Activated naive CD4-positive, alpha-beta T cell treated with anti-CD3 and anti-CD28 coated beads, Interleukin-2, amount 50 U/mL, for 24 hours (primary cell): Measurements from ENCODE around the gene SNN.

ENCODE experiments used
- H3K27ac Mint-ChIP-seq: one replicate; pipeline ENCODE4 v1.8.0; 2021; ENCODE audit warnings: mild to moderate bottlenecking, mixed read lengths
- H3K27me3 Mint-ChIP-seq: one replicate; pipeline ENCODE4 v1.8.0; 2021; ENCODE audit warnings: mixed read lengths
- H3K36me3 Mint-ChIP-seq: one replicate; pipeline ENCODE4 v1.8.0; 2021; ENCODE audit warnings: mixed read lengths
- H3K4me1 Mint-ChIP-seq: one replicate; pipeline ENCODE4 v1.8.0; 2021; ENCODE audit warnings: mixed read lengths
- H3K4me3 Mint-ChIP-seq: one replicate; pipeline ENCODE4 v1.8.0; 2021; ENCODE audit warnings: mild to moderate bottlenecking, mixed read lengths
- H3K9me3 Mint-ChIP-seq: one replicate; pipeline ENCODE4 v1.8.0; 2021; ENCODE audit warnings: mixed read lengths

The SNN gene

DNA sequence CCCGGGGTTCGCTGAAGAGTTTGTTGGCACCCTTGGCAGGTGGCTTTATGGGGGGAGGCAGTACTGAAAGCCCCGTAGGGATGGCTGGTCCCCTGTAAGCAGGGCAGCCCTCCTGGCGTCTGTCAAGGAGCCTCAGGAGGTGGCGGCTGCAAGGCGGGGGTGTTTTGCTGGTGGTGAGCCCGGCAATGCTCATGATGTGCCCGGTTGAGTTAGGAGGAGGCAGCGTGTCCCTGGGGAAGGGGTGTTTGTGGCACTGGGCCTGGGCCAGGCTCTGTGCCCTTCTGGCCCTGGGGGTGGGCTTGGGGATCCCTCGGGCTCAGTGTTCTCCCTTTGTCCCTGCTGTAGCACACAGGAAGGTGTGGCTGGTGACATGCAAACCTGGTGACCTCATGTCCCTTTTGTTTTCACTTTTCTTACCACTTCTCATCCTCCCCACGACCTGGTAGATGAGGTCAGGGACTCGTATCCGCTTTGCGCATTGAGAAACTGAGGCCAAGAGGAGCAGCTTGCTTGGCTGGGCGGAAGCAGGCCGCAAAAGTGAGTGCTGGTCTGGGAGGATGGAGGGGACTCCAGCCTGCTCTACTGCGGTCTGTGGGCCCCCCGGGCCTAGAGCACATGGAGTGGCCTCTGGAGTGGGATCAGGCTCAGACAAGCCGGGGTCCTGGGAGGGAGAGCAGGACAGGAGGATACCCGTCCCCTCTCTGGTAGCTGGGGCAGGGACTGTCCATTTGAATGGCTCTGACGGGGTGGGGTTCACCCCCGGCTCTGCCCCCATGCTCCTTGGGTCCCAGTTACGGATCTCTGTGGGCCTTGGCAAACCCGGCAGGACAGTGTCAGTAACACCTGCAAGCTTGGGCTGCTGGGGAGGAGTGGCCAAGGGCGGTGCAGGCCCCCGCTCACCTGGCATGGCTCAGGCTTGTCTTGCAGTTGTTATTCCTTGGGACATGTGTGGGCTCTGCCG lies 2.2 kb downstream of the SNN start:
- Mint-ChIP-seq H3K4me3 (peak overlapping the region; percentile 80), H3K36me3 (no peaks in the 10 kb centered on the region), H3K27ac (peak overlapping the region; percentile 84), H3K9me3 (no peaks in the 10 kb centered on the region), H3K4me1 (peaks cover 73% of the 10 kb centered on the region), H3K27me3 (no peaks in the 10 kb centered on the region)

GRCh38 chr16:11671271-11671670 lies 3.0 kb downstream of the SNN start:
- H3K27me3 Mint-ChIP-seq: no peaks in the 10 kb centered on the region
- no peaks in the 10 kb centered on the region for H3K9me3 Mint-ChIP-seq
- no peak overlapping the region for H3K4me3 Mint-ChIP-seq
- H3K27ac Mint-ChIP-seq: peak overlapping the region; percentile 84
- no peaks in the 10 kb centered on the region for H3K36me3 Mint-ChIP-seq
- peaks cover 71% of the 10 kb centered on the region for H3K4me1 Mint-ChIP-seq

DNA sequence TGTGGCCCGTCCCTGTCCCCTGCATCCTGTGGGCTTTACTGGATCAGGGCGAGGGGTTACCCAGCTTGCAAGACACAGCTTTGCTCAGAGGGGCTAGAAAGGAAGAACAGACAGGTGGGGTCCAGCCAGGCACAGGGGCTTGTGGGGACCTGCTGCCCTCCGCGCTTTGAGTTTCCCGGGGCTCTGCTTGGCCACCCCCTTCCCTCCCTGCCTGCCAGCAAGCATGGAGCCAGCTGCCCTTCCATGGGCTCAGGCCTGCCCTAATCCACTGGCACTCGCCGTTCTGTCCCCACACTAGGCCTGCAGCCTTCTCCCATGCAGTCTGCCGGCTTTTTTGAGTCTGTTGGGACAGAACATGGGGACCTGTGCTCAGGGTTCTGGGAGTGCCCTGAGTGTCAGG lies 3.4 kb downstream of the SNN start:
- no peaks in the 10 kb centered on the region for H3K36me3 Mint-ChIP-seq
- H3K27me3 Mint-ChIP-seq: no peaks in the 10 kb centered on the region
- H3K4me3 Mint-ChIP-seq: peak overlapping the region; percentile 51
- peaks cover 67% of the 10 kb centered on the region for H3K4me1 Mint-ChIP-seq
- H3K9me3 Mint-ChIP-seq: no peaks in the 10 kb centered on the region
- H3K27ac Mint-ChIP-seq: peak overlapping the region; percentile 88

DNA sequence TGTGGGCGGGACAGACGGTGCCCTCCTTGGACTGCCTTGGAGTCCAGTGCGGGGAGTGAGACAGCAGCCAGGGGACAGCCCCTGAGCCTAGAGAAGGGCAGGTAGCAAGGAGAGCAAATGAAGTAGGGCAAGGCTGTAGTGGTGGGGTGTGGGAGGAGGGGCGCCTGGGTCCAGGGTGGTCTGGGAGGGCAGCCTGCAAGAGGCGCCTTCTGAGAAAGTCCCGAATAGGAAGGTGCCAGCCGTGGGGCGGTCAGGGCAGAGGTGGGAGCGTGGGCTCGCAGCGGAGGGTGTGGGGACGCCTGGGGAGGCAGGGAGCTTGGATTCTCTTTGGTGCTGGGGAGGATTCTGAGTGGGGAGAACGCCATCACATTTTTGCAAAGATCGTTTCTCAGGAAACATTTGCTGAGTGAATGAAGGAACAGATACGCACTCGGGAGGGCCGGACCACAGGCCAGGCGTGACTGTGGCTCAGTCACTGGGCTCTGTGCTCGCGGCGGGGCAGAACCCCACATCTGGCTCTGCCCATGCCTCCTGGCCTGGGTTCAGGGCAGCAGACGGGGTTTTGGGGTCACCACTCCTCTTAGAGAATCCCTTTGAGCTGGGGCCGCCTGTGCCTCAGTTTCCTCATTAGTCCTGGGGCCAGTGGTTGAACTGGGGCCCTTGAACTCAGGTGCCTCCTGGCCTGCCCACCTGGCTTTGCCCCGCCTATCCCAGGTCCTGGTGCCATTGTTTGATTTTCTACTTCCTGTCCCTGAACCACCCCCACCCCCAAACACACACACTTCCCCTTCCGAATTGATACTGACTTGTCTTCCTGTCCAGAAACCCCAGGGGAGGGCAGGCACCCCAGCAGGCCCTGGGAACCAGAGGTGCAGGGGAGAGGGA lies 4.2 kb downstream of the SNN start:
- Mint-ChIP-seq H3K36me3 (no peaks in the 10 kb centered on the region), H3K27ac (peak overlapping the region; percentile 88), H3K9me3 (no peaks in the 10 kb centered on the region), H3K4me1 (peaks cover 65% of the 10 kb centered on the region), H3K27me3 (no peaks in the 10 kb centered on the region), H3K4me3 (peak overlapping the region; percentile 51)

DNA sequence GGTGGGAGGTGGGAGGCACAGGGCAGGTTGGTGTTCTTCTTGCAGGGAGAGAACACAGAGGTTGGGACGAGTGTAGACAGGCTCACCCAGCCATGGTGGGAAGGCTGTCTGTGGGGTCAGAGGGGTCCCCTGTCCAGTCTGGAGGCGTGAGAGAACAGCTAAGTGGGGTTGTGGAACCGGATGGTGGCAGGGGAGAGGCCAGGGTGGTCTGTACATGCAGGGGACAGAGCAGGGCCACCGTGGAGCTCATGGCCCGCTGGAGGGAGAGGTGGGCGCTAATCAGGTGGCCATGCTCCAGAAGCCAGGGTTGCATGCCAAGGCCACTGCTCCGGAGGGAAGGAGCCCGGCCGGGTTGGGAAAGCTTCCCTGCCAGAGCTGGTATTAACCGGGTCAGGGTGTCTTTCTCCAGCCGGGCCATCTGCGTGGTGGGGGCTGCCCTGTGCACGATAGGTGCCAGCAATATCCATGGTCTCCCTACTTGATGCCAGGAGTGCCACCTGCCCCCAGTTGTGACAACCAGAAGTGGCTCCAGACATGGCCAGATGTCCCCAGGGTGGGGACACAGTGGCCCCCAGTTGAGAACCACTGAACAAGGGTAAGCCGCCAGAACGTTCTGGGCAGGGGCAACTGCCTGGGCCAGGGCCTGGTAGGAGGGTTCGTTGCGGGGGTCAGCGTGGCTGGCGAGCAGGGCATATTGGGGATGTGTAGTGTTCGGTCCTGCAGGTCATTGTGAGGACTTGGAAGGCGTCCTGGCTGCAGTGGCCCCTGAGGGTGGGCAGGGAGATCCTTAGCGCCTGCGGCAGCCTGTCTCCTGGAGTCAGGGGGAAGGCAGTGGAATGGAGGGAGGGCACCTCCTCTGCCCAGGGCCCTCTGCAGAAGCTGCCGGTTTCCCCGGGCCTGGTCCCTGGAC lies 5.1 kb downstream of the SNN start:
- H3K4me3 Mint-ChIP-seq: peak overlapping the region; percentile 36
- H3K27me3 Mint-ChIP-seq: no peaks in the 10 kb centered on the region
- H3K36me3 Mint-ChIP-seq: no peaks in the 10 kb centered on the region
- peak overlapping the region; percentile 88 for H3K27ac Mint-ChIP-seq
- peaks cover 70% of the 10 kb centered on the region for H3K4me1 Mint-ChIP-seq
- H3K9me3 Mint-ChIP-seq: no peaks in the 10 kb centered on the region

DNA sequence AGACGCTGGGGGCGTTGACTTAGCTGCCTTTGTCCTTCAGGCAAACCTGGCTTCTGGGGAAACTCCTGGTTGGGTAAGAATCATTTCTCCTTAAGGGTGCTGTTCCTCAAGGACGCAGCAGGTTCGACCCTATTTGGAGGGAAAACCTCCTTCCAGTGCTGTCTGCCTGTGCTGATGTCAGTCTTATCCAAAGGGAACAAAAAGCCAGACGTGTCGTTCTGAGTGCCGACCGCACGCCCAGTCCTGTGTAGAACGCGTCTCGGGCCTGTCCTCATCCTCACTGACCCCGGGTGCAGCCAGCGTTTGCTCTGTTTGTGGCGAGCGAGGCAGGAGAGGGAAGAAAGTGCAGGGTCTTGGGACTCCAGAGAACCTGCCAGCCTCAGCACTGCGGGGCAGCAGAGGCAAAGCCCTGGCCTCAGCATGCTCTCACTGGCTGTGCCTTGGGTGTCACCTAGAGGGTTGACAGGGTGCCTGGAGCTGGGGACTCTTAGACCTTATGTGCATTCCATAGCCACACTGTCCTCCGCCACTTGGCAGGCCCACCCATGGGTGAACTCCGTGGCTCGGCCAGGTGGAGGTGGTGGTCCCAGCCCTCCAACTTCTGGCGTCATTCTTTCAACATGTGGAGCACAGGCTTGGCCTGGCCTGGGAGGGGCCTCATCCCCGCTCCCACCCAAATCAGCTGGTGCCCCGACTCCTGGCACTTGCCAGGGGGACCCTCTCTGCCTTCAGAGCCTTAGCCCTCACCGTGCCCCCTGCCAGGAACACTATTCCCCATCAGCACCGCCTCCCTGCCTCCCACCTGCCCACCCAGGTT lies 6.0 kb downstream of the SNN start:
- H3K4me3 Mint-ChIP-seq: no peak overlapping the region
- no peaks in the 10 kb centered on the region for H3K36me3 Mint-ChIP-seq
- peaks cover 70% of the 10 kb centered on the region for H3K4me1 Mint-ChIP-seq
- H3K9me3 Mint-ChIP-seq: no peaks in the 10 kb centered on the region
- H3K27me3 Mint-ChIP-seq: no peaks in the 10 kb centered on the region
- H3K27ac Mint-ChIP-seq: peak overlapping the region; percentile 46

DNA sequence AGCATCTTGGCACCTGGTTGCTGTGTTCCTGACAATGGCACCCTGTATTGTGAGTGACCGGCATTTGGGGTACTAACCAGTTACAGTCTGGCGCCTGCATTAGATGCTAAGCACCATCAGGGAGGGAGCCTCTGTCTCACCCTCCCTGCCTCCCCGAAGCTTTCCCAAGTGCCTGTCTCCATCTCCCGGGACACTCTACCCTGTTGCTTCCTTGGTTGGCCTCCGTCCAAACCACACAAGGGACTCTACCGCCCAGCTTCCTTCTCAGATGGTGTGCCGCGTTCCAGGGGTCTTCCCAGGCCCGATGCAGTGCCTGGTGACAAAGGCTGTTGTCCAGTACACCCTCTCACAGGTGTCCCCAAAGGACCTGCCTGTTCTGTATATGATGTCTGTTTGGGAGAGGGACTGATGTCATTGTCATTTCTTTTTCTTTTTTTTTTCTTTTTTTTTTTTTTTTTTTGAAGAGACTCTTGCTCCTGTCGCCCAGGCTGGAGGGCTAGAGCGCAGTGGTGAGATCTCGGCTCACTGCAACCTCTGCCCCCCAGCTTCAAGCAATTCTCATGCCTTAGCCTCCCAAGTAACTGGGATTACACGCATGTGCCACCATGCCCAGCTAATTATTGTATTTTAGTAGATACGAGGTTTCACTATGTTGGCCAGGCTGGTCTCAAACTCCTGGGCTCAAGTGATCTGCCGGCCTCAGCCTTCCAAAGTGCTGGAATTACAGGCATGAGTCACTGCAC lies 6.7 kb downstream of the SNN start:
- peaks cover 69% of the 10 kb centered on the region for H3K4me1 Mint-ChIP-seq
- no peak overlapping the region for H3K27ac Mint-ChIP-seq
- no peaks in the 10 kb centered on the region for H3K9me3 Mint-ChIP-seq
- H3K36me3 Mint-ChIP-seq: no peaks in the 10 kb centered on the region
- no peak overlapping the region for H3K4me3 Mint-ChIP-seq
- H3K27me3 Mint-ChIP-seq: no peaks in the 10 kb centered on the region

GRCh38 chr16:11675561-11676511 lies 7.6 kb downstream of the SNN start:
- H3K27ac Mint-ChIP-seq: no peak overlapping the region
- no peaks in the 10 kb centered on the region for H3K9me3 Mint-ChIP-seq
- H3K27me3 Mint-ChIP-seq: no peaks in the 10 kb centered on the region
- no peak overlapping the region for H3K4me3 Mint-ChIP-seq
- H3K36me3 Mint-ChIP-seq: no peaks in the 10 kb centered on the region
- peaks cover 69% of the 10 kb centered on the region for H3K4me1 Mint-ChIP-seq

DNA sequence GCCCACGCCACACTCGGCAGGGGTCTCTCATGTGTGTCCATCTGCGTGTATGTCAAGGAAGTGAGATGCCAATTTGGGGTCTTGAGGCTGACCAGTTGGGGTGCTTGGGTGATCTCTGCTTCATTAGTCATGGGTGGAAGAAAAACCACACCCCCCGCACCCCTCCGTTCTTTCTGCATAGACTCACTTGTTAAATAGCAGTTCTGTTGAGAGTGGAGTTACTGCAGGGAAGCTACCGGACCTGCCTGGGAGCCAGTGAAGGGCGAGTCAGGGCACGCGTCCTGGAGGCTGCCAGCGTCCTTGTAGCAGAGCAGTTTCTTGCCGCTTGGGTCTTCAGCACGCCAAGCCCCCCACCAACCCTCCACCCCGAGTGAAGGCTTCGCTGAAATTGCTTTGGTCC lies 8.5 kb downstream of the SNN start:
- peaks cover 69% of the 10 kb centered on the region for H3K4me1 Mint-ChIP-seq

DNA sequence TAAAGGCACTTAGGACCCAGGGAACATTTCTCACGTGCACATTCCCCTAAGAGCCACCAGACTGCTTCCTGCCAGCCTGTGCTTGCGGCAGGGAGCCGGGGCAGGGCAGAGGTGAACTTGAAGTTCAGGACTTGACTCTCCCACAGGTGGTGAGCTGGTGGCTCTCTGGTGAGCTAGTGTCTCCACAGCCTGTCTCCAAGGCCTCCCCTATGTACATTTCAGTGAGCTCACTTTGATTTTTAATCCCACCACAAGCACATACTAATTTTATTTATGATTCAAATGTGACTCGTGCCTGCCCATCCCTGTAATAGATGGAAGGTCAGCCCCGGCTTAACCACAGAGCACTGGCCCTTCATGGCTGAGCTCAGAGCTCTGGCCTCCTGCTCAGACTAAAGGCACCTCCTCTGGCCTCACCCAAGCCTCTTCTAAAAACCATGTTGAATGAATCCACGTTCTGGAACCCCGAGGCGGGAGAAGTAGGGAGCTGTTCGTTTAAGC lies 9.2 kb downstream of the SNN start:
- Mint-ChIP-seq H3K27me3 (no peaks in the 10 kb centered on the region), H3K4me1 (peaks cover 69% of the 10 kb centered on the region)

More for the DNA sequence above, 8.5 kb downstream of the SNN start:
- H3K27me3 Mint-ChIP-seq: no peaks in the 10 kb centered on the region
- no peaks in the 10 kb centered on the region for H3K36me3 Mint-ChIP-seq
- H3K4me3 Mint-ChIP-seq: no peak overlapping the region
- H3K27ac Mint-ChIP-seq: peak overlapping the region; percentile 18
- no peaks in the 10 kb centered on the region for H3K9me3 Mint-ChIP-seq

GRCh38 chr16:11677959-11678881 lies 10.0 kb downstream of the SNN start:
- no peak overlapping the region for H3K4me3 Mint-ChIP-seq
- H3K27ac Mint-ChIP-seq: peak overlapping the region; percentile 70
- H3K36me3 Mint-ChIP-seq: peaks cover 2% of the 10 kb centered on the region
- no peaks in the 10 kb centered on the region for H3K9me3 Mint-ChIP-seq
- H3K4me1 Mint-ChIP-seq: peaks cover 71% of the 10 kb centered on the region
- H3K27me3 Mint-ChIP-seq: no peaks in the 10 kb centered on the region

More for the DNA sequence above, 9.2 kb downstream of the SNN start:
- Mint-ChIP-seq H3K4me3 (no peak overlapping the region), H3K36me3 (no peaks in the 10 kb centered on the region), H3K9me3 (no peaks in the 10 kb centered on the region), H3K27ac (peak overlapping the region; percentile 53)

DNA sequence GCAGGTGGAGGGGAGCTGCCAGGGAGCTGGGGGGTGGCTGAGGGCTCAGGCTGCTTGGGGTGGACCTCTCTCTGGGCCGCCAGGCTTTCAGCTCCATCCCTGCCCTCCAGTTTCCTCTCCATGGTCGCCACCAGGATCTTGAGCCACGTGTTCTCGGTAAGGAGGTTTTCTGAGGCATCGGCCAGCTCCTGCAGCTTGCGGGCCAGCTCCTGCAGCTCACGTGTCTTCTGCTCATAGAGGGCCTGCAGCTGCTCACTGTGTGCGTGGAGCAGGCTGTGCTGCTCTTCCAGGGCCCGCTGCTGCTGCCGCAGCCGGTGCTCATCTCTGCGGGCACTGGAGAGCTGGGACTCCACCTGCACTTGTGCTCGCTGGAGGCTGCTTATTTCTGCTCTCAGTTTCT lies 11.0 kb downstream of the SNN start:
- Mint-ChIP-seq H3K4me1 (peaks cover 62% of the 10 kb centered on the region), H3K36me3 (peaks cover 2% of the 10 kb centered on the region), H3K4me3 (no peak overlapping the region), H3K27ac (peak overlapping the region; percentile 81), H3K27me3 (no peaks in the 10 kb centered on the region), H3K9me3 (no peaks in the 10 kb centered on the region)
